Measurements from ENCODE around the gene NEDD9.
A peak's percentile ranks its signal among the peaks of the same experiment; 100 is the strongest.

NEDD9 gene

GRCh38 chr6:11146117-11146826, 86.2 kb downstream of the NEDD9 start:
- FAIRE-seq (no peak), DNase-seq (ENCODE audit: low spot score) (no peak)

DNA sequence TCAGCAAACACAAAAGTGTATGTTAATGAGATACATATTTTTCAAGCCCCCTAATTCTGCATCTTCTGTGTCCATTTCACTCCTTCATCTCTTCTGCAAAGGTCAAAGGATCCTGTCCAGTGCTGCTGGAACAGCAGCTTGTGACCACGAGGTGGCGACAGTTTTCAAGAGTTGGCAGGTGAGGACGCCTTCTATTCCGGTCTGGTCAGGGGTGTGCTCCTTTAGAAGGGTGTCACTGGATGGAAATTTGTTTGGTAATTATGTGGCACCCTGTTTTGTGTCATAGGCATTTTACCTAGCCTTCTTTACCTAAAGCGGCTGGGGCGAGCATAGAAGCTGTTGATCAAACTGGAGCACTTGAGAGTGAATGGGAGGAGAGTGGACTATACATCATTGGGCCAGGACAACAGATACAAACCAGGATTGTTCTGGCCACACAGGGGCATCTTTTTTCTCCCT, 88.0 kb downstream of the NEDD9 start:
- no peak for FAIRE-seq
- DNase-seq (ENCODE audit: low spot score) = peak; percentile 78

GRCh38 chr6:11143394-11144371, 88.8 kb downstream of the NEDD9 start:
- DNase-seq (ENCODE audit: low spot score) (peak; percentile 84), FAIRE-seq (no peak)

- DNase-seq (ENCODE audit: low spot score) (no peak), FAIRE-seq (no peak)
Measured at GRCh38 chr6:11142296-11143027, 90.0 kb downstream of the NEDD9 start.

DNA sequence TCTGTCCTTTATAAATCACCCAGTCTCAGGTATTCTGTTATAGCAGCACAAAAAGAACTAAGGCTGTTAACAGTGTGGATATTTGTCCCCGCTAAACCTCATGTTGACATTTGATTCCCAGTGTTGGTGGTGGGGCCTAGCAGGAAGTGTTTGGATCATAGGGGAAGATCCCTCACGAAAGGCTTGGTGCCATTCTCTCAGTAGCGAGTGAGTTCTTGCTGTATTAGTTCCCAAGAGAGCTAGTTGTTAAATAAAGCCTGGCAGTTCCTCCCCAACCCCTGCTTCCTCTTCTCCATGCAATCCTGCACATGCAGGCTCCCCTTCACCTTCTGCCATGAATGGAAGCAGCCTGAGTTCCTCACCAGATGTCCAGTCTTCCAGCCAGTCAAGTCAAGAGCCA, 91.2 kb downstream of the NEDD9 start:
- DNase-seq (ENCODE audit: low spot score) (no peak), FAIRE-seq (no peak)

DNA sequence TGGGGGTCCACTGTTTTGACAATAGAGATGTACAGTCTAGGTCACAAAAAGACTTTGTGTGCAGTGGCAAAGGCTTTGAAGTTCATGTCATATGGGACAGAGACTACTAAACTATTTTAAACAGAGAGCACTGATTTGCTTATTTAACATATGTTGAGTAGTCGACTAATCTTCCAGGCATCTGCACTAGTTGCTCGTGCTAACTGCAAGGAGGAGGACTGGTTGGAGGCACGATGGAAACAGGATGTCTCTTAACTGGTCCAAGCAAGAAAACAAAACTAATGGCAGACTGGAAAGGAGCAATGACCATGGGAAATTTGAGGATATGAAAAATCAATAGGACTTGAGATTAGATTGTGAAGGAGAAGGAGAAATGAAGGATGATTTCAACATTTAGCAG, 92.4 kb downstream of the NEDD9 start:
- no peak for DNase-seq (ENCODE audit: low spot score)
- no peak for FAIRE-seq

GRCh38 chr6:11139051-11139960, 93.2 kb downstream of the NEDD9 start:
- FAIRE-seq (no peak), DNase-seq (ENCODE audit: low spot score) (no peak)

GRCh38 chr6:11136809-11137208, 95.7 kb downstream of the NEDD9 start:
- FAIRE-seq (no peak), DNase-seq (ENCODE audit: low spot score) (no peak)

Measured in urothelium cell line (cell line).